ENCODE data around the gene GNPAT. TPM values are rescaled to one million over a fixed set of nuclear protein-coding genes. Genes with fewer than 3 reads are reported as not detected.

The GNPAT gene
- total and polyA plus RNA-seq, 2 experiments from 2014 or later = 37.6 to 47.2 TPM

- no peak overlapping the region for H3K4me2 ChIP-seq (ENCODE audit: unreplicated experiment)
- H3F3A ChIP-seq (ENCODE audit: insufficient read depth) = no peaks in the 10 kb centered on the region
- peaks cover 27% of the 10 kb centered on the region for H3K36me3 ChIP-seq (ENCODE audit: low read depth)
- no peaks in the 10 kb centered on the region for H3K79me2 ChIP-seq (ENCODE audit: insufficient read depth)
- H3K27me3 ChIP-seq (replicated peaks; ENCODE audit: insufficient read depth) = no peaks in the 10 kb centered on the region
- no peak overlapping the region for H3K9ac ChIP-seq
- H2AFZ ChIP-seq = no peak overlapping the region
- in situ Hi-C loops (cut with MboI) = no loop called here
- no peaks in the 10 kb centered on the region for H3K9me3 ChIP-seq (ENCODE audit: low read depth)
- no peaks in the 10 kb centered on the region for H4K20me1 ChIP-seq (ENCODE audit: insufficient read depth)
- H3K4me3 ChIP-seq = no peak overlapping the region
- H3K27ac ChIP-seq = no peak overlapping the region
- 89 to 95% methylated on average over 9 of the region's 9 CpGs for WGBS, 2 experiments (ENCODE audit: low coverage in 1 of 2, low lambda C conversion rate in 2 of 2, missing lambda C conversion rate in 2 of 2)
- no peaks in the 10 kb centered on the region for H3K9me2 ChIP-seq (ENCODE audit: insufficient read depth)
- H3K4me1 ChIP-seq (ENCODE audit: insufficient read depth) = no peaks in the 10 kb centered on the region
- TF ChIP-seq EZH2 (IDR thresholded peaks at IDR 0.05; ENCODE audit: insufficient read depth, poor library complexity, severe bottlenecking) (no peak), EZH2phosphoT487 (IDR thresholded peaks at IDR 0.05; ENCODE audit: insufficient read depth, low read depth) (no peak)
- no peak for DNase-seq
Measured at GRCh38 chr1:231278100-231278790, 37.2 kb downstream of the GNPAT start.

- Histone ChIP-seq H3K79me2 (ENCODE audit: insufficient read depth) (no peaks in the 10 kb centered on the region), H4K20me1 (ENCODE audit: insufficient read depth) (no peaks in the 10 kb centered on the region), H2AFZ (no peak overlapping the region), H3K9ac (no peak overlapping the region), H3F3A (ENCODE audit: insufficient read depth) (no peaks in the 10 kb centered on the region), H3K4me3 (no peak overlapping the region), H3K9me3 (ENCODE audit: low read depth) (no peaks in the 10 kb centered on the region), H3K36me3 (ENCODE audit: low read depth) (peaks cover 21% of the 10 kb centered on the region), H3K4me2 (ENCODE audit: unreplicated experiment) (no peak overlapping the region), H3K4me1 (ENCODE audit: insufficient read depth) (no peaks in the 10 kb centered on the region), H3K9me2 (ENCODE audit: insufficient read depth) (no peaks in the 10 kb centered on the region), H3K27ac (no peak overlapping the region), H3K27me3 (replicated peaks; ENCODE audit: insufficient read depth) (no peaks in the 10 kb centered on the region)
- 80 to 81% methylated on average over 1 of the region's 1 CpG for WGBS, 2 experiments (ENCODE audit: low coverage in 1 of 2, low lambda C conversion rate in 2 of 2, missing lambda C conversion rate in 2 of 2)
- in situ Hi-C loops (cut with MboI) = no loop called here
- DNase-seq = peak; percentile 14
- no peak for TF ChIP-seq EZH2 (IDR thresholded peaks at IDR 0.05; ENCODE audit: insufficient read depth, poor library complexity, severe bottlenecking)
- TF ChIP-seq EZH2phosphoT487 (IDR thresholded peaks at IDR 0.05; ENCODE audit: insufficient read depth, low read depth) = no peak
Measured at GRCh38 chr1:231279081-231279480, 38.1 kb downstream of the GNPAT start.

GRCh38 chr1:231279683-231280082 lies 38.7 kb downstream of the GNPAT start:
- Histone ChIP-seq H3K4me3 (no peak overlapping the region), H3K4me2 (ENCODE audit: unreplicated experiment) (no peak overlapping the region), H3K4me1 (ENCODE audit: insufficient read depth) (no peaks in the 10 kb centered on the region), H2AFZ (no peak overlapping the region), H3F3A (ENCODE audit: insufficient read depth) (no peaks in the 10 kb centered on the region), H4K20me1 (ENCODE audit: insufficient read depth) (no peaks in the 10 kb centered on the region), H3K9me3 (ENCODE audit: low read depth) (no peaks in the 10 kb centered on the region), H3K27me3 (replicated peaks; ENCODE audit: insufficient read depth) (no peaks in the 10 kb centered on the region), H3K27ac (no peak overlapping the region), H3K36me3 (ENCODE audit: low read depth) (peaks cover 19% of the 10 kb centered on the region), H3K9ac (no peak overlapping the region), H3K9me2 (ENCODE audit: insufficient read depth) (no peaks in the 10 kb centered on the region), H3K79me2 (ENCODE audit: insufficient read depth) (no peaks in the 10 kb centered on the region)
- WGBS, 2 experiments (ENCODE audit: low coverage in 1 of 2, low lambda C conversion rate in 2 of 2, missing lambda C conversion rate in 2 of 2) = 97% methylated on average over 7 of the region's 7 CpGs
- in situ Hi-C loops (cut with MboI) = no loop called here
- TF ChIP-seq EZH2 (IDR thresholded peaks at IDR 0.05; ENCODE audit: insufficient read depth, poor library complexity, severe bottlenecking) (no peak), EZH2phosphoT487 (IDR thresholded peaks at IDR 0.05; ENCODE audit: insufficient read depth, low read depth) (no peak)
- no peak for DNase-seq

- TF ChIP-seq EZH2 (IDR thresholded peaks at IDR 0.05; ENCODE audit: insufficient read depth, poor library complexity, severe bottlenecking) = no peak
- no peak for TF ChIP-seq EZH2phosphoT487 (IDR thresholded peaks at IDR 0.05; ENCODE audit: insufficient read depth, low read depth)
- DNase-seq = no peak
- Histone ChIP-seq H3K36me3 (ENCODE audit: low read depth) (no peaks in the 10 kb centered on the region), H3K9me3 (ENCODE audit: low read depth) (no peaks in the 10 kb centered on the region), H2AFZ (no peak overlapping the region), H4K20me1 (ENCODE audit: insufficient read depth) (no peaks in the 10 kb centered on the region), H3K4me3 (no peak overlapping the region), H3K79me2 (ENCODE audit: insufficient read depth) (no peaks in the 10 kb centered on the region), H3K9me2 (ENCODE audit: insufficient read depth) (no peaks in the 10 kb centered on the region), H3K27me3 (replicated peaks; ENCODE audit: insufficient read depth) (no peaks in the 10 kb centered on the region), H3K4me1 (ENCODE audit: insufficient read depth) (no peaks in the 10 kb centered on the region), H3K9ac (no peak overlapping the region), H3F3A (ENCODE audit: insufficient read depth) (no peaks in the 10 kb centered on the region), H3K4me2 (ENCODE audit: unreplicated experiment) (no peak overlapping the region), H3K27ac (no peak overlapping the region)
- 94 to 96% methylated on average over 6 of the region's 6 CpGs for WGBS, 2 experiments (ENCODE audit: low coverage in 1 of 2, low lambda C conversion rate in 2 of 2, missing lambda C conversion rate in 2 of 2)
- in situ Hi-C loops (cut with MboI) = no loop called here
Measured at GRCh38 chr1:231284441-231284840, 43.4 kb downstream of the GNPAT start.
